HepG2 (cell line): ENCODE data around the gene CPNE1. TPM values are rescaled to one million over a fixed set of nuclear protein-coding genes. Genes with fewer than 3 reads are reported as not detected.

ENCODE experiments used
- ATAC-seq: fragments of 200-7000 bp; cut with Tn5 transposase; 3 replicates; pipeline ENCODE4 v1.9.1; 2020; ENCODE audit warnings: mild to moderate bottlenecking, moderate library complexity
- BruUV-seq: library from RNA; stranded (reverse); fragments of 400-500 nt; replicated peaks from 2 replicates; lab custom pipeline; 2021; lab: Mats Ljungman, UMichigan
- CTCF ChIA-PET: fragments of 300-600 bp; formaldehyde crosslinking; extraction: SDS; loops from one replicate; lab custom pipeline; 2021; ENCODE audit warnings: low total read pairs, inconsistent platforms, low intra/inter-chr PET ratio; lab: Yijun Ruan, JAX
- POLR2A ChIA-PET: fragments of 350-600 bp; sonication (Branson Sonifier 250); formaldehyde crosslinking; loops from one replicate; lab custom pipeline; 2020; ENCODE audit warnings: antibody characterized with exemption, inconsistent platforms; lab: Yijun Ruan, JAX
- DNase-seq: peaks from one replicate; pipeline ENCODE4 v3.0.0-alpha.2; 2015; ENCODE audit warnings: low spot score
- FAIRE-seq: peaks from 3 replicates; lab custom pipeline; 2011; peaks lifted over from hg19 to GRCh38; lab: Jason Lieb, UNC
- H2AFZ ChIP-seq: one replicate; pipeline ENCODE4 v1.6.1; 2011; ENCODE audit warnings: low read length, inconsistent platforms
- H3K27ac ChIP-seq: fragments of 300-600 bp; 3 replicates; pipeline ENCODE4 v1.8.0; 2011; ENCODE audit warnings: mixed run types, mild to moderate bottlenecking, mixed read lengths, low read length, inconsistent platforms; ENCODE audit not compliant: insufficient read depth; ENCODE audit errors: extremely low read length
- H3K27me3 ChIP-seq, 2 experiments: fragments of 200-600 bp in 1 of 2; 2 replicates in 1 of 2; 3 replicates in 1 of 2; pipeline versions ENCODE4 v1.6.0 to v1.8.0; 2011; ENCODE audit warnings: low read length in 2 of 2, mild to moderate bottlenecking in 2 of 2, moderate library complexity in 2 of 2, inconsistent platforms in 1 of 2; ENCODE audit not compliant: insufficient read depth in 2 of 2, control insufficient read depth in 1 of 2
- H3K36me3 ChIP-seq, 2 experiments: fragments of 200-600 bp in 1 of 2; replicated peaks in 1 of 2; 2 replicates in 1 of 2; 3 replicates in 1 of 2; pipeline versions ENCODE4 v1.5.1 to v1.8.0; 2011; ENCODE audit warnings: low read length in 2 of 2, inconsistent platforms in 1 of 2; ENCODE audit not compliant: insufficient read depth in 2 of 2, control insufficient read depth in 1 of 2
- H3K4me1 ChIP-seq: 2 replicates; pipeline ENCODE4 v1.5.1; 2012; ENCODE audit warnings: low read length, inconsistent platforms; ENCODE audit not compliant: insufficient read depth
- H3K4me2 ChIP-seq: 2 replicates; pipeline ENCODE4 v1.6.0; 2011; ENCODE audit warnings: low read depth, low read length, inconsistent platforms
- H3K4me3 ChIP-seq, 3 experiments: fragments of 200-600 bp in 1 of 3; sonication (generic), shearing (Covaris generic) in 1 of 3; replicated peaks in 1 of 3; 2 replicates each; pipeline ENCODE4 v1.5.1; 2011 to 2016; ENCODE audit warnings: low read length in 3 of 3, inconsistent platforms in 2 of 3, low read depth in 2 of 3, mild to moderate bottlenecking in 2 of 3, control low read depth in 1 of 3, mixed read lengths in 1 of 3; ENCODE audit not compliant: insufficient read depth in 1 of 3
- H3K79me2 ChIP-seq: one replicate; pipeline ENCODE4 v1.6.1; 2011; ENCODE audit warnings: low read length, inconsistent platforms; ENCODE audit not compliant: insufficient read depth
- H3K9ac ChIP-seq: 2 replicates; pipeline ENCODE4 v1.6.0; 2011; ENCODE audit warnings: mild to moderate bottlenecking, low read depth, low read length, inconsistent platforms; ENCODE audit not compliant: insufficient read depth
- H3K9me3 ChIP-seq: 2 replicates; pipeline ENCODE4 v1.5.1; 2012; ENCODE audit warnings: mild to moderate bottlenecking, low read length
- H4K20me1 ChIP-seq: 2 replicates; pipeline ENCODE4 v1.6.0; 2011; ENCODE audit warnings: inconsistent platforms, mild to moderate bottlenecking, low read length, moderate library complexity; ENCODE audit not compliant: insufficient read depth
- HOXA9 ChIP-seq: sonication (generic); formaldehyde crosslinking; IDR thresholded peaks from 2 replicates; pipeline ENCODE4 v1.8.1; 2022; ENCODE audit warnings: missing genetic modification reagents, mild to moderate bottlenecking, moderate library complexity, borderline replicate concordance
- KDM5B ChIP-seq: sonication (generic); formaldehyde crosslinking; IDR thresholded peaks from 2 replicates; pipeline ENCODE4 v1.4.0; 2020; ENCODE audit warnings: missing genetic modification reagents, mild to moderate bottlenecking, borderline replicate concordance
- KDM6A ChIP-seq: IDR thresholded peaks from 2 replicates; pipeline ENCODE4 v1.6.1; 2016; ENCODE audit warnings: low read depth
- MTA1 ChIP-seq: sonication (generic); formaldehyde crosslinking; IDR thresholded peaks from 2 replicates; pipeline ENCODE4 v1.4.0; 2020; ENCODE audit warnings: missing genetic modification reagents, mild to moderate bottlenecking, borderline replicate concordance
- NR2F6 ChIP-seq, 2 experiments: IDR thresholded peaks; 2 replicates each; pipeline ENCODE4 v1.6.1; 2016; ENCODE audit warnings: antibody characterized with exemption in 1 of 2, mild to moderate bottlenecking in 1 of 2
- NR3C1 ChIP-seq: sonication (generic); formaldehyde crosslinking; IDR thresholded peaks from 2 replicates; pipeline ENCODE4 v1.4.0; 2020; ENCODE audit warnings: missing genetic modification reagents
- ONECUT2 ChIP-seq: sonication (generic); formaldehyde crosslinking; IDR thresholded peaks from 2 replicates; pipeline ENCODE4 v1.4.0; 2020; ENCODE audit warnings: missing genetic modification reagents
- PHF8 ChIP-seq: sonication (generic); formaldehyde crosslinking; IDR thresholded peaks from 2 replicates; pipeline ENCODE4 v1.5.0; 2020; ENCODE audit warnings: missing genetic modification reagents
- PITX1 ChIP-seq: sonication (generic); formaldehyde crosslinking; IDR thresholded peaks from 2 replicates; pipeline ENCODE4 v1.5.1; 2020; ENCODE audit warnings: mild to moderate bottlenecking, missing genetic modification reagents
- POLR2AphosphoS5 ChIP-seq: IDR thresholded peaks from 2 replicates; pipeline ENCODE4 v1.6.1; 2012; ENCODE audit warnings: low read depth, low read length
- RBM22 ChIP-seq: fragments of 200-400 bp; formaldehyde crosslinking; optimal IDR thresholded peaks from 2 replicates; pipeline ENCODE3; 2017; ENCODE audit warnings: mild to moderate bottlenecking, low read length, moderate library complexity
- SMAD9 ChIP-seq: sonication (generic); formaldehyde crosslinking; IDR thresholded peaks from 2 replicates; pipeline ENCODE4 v1.5.1; 2020; ENCODE audit warnings: mild to moderate bottlenecking, missing genetic modification reagents
- ZNF446 ChIP-seq: sonication (generic); formaldehyde crosslinking; IDR thresholded peaks from 2 replicates; pipeline ENCODE4 v1.5.0; 2020; ENCODE audit warnings: mild to moderate bottlenecking, missing genetic modification reagents
- ZNF543 ChIP-seq: sonication (generic); formaldehyde crosslinking; IDR thresholded peaks from 2 replicates; pipeline ENCODE4 v1.4.0; 2020; ENCODE audit warnings: mild to moderate bottlenecking, missing genetic modification reagents
- ZNF598 ChIP-seq: sonication (generic); formaldehyde crosslinking; IDR thresholded peaks from 2 replicates; pipeline ENCODE4 v1.5.1; 2020; ENCODE audit warnings: mild to moderate bottlenecking, missing genetic modification reagents, borderline replicate concordance
- ZNF674 ChIP-seq: sonication (generic); formaldehyde crosslinking; IDR thresholded peaks from 2 replicates; pipeline ENCODE4 v1.5.0; 2020; ENCODE audit warnings: low read depth, mild to moderate bottlenecking, missing genetic modification reagents
- WGBS: methylation state at CpG from one replicate; pipeline ENCODE4 v1.1.6; 2017; ENCODE audit warnings: low lambda C conversion rate; 5-methylcytosine and 5-hydroxymethylcytosine counted together
- in situ Hi-C: cut with HindIII; loops from 2 replicates; pipeline ENCODE4 v1.10.0; 2017; ENCODE audit warnings: low pct_unique_long_range_greater_than_20kb; ENCODE audit not compliant: extremely low pct_ligation_motif_present
- intact Hi-C: fragments of 100-400 bp; cut with micrococcal nuclease; formaldehyde crosslinking; loops from one replicate; pipeline ENCODE4 v1.10.0; 2022; ENCODE audit not compliant: unreplicated experiment
- polyA plus RNA-seq, 8 experiments: library from polyadenylated mRNA; depleted of rRNA in 3 of 8; stranded (reverse) in 7 of 8; unstranded in 1 of 8; fragments of >200 nt; fragmentation: Illumina TruSeq in 4 of 8; extraction: Trizol in 4 of 8; gene quantifications; 2 replicates each; pipeline versions ENCODE4 v1.2.1 to v1.2.3, GENCODE V29; 2011 to 2016; ENCODE audit warnings: low read depth in 4 of 8, missing spikeins in 1 of 8, mixed read lengths in 1 of 8; ENCODE audit not compliant: insufficient read depth in 1 of 8
- total RNA-seq, 5 experiments: library from RNA; depleted of rRNA; stranded (reverse); fragments of >200 nt; fragmentation: Illumina TruSeq; extraction: Trizol; gene quantifications; 2 replicates each; pipeline ENCODE4 v1.2.3, GENCODE V29; 2016; ENCODE audit warnings: low read depth in 1 of 5
- TF ChIP-seq, protein P1 (sequence below): sonication (generic); formaldehyde crosslinking; IDR thresholded peaks from 2 replicates; pipeline ENCODE4 v1.8.0; 2022; ENCODE audit warnings: missing genetic modification reagents, mild to moderate bottlenecking, borderline replicate concordance
- TF ChIP-seq, protein P2 (sequence below): sonication (generic); formaldehyde crosslinking; IDR thresholded peaks from 2 replicates; pipeline ENCODE4 v1.5.1; 2020; ENCODE audit warnings: missing genetic modification reagents, mild to moderate bottlenecking, borderline replicate concordance
- TF ChIP-seq, protein P3 (sequence below): sonication (generic); formaldehyde crosslinking; IDR thresholded peaks from 2 replicates; pipeline ENCODE4 v1.5.0; 2020; ENCODE audit warnings: missing genetic modification reagents, mild to moderate bottlenecking, borderline replicate concordance

The CPNE1 gene
- total and polyA plus RNA-seq, 2 of the 13 experiments (the other 11 are each of a cell fraction or from before 2014, with no cell fraction given): 408 to 431 TPM

DNA sequence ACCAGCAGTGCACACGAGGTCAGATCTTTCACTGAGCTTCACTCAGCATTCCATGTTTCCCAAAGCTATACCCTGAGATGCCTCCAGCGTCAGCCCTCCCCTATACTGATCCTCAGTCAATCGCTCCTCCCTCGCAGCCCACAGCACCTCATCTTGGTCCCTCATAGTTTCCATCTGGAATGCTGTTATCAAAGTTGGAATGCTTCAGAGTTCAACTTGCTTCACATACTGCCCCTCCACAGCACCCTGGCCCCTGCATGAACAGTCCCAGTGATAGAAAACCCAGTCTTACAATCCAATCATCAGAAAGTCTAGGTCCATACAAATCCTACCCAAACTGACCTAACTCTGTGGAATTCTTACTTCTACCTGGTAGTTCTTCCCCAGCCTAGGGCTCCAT is 29.0 kb downstream of the CPNE1 start (continued):
- TF ChIP-seq KDM6A (CRISPR knock-in tag): no peak
- no peak for TF ChIP-seq NR3C1 (CRISPR knock-in tag)
- no peak for TF ChIP-seq ZNF543 (CRISPR knock-in tag)
- no peak for TF ChIP-seq NR2F6 (IDR thresholded peaks at IDR 0.05)
- no peak for TF ChIP-seq NR2F6 (CRISPR knock-in tag; IDR thresholded peaks at IDR 0.05)
- TF ChIP-seq, protein P1, sequence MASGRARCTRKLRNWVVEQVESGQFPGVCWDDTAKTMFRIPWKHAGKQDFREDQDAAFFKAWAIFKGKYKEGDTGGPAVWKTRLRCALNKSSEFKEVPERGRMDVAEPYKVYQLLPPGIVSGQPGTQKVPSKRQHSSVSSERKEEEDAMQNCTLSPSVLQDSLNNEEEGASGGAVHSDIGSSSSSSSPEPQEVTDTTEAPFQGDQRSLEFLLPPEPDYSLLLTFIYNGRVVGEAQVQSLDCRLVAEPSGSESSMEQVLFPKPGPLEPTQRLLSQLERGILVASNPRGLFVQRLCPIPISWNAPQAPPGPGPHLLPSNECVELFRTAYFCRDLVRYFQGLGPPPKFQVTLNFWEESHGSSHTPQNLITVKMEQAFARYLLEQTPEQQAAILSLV (CRISPR knock-in tag): no peak
- TF ChIP-seq, protein P2, sequence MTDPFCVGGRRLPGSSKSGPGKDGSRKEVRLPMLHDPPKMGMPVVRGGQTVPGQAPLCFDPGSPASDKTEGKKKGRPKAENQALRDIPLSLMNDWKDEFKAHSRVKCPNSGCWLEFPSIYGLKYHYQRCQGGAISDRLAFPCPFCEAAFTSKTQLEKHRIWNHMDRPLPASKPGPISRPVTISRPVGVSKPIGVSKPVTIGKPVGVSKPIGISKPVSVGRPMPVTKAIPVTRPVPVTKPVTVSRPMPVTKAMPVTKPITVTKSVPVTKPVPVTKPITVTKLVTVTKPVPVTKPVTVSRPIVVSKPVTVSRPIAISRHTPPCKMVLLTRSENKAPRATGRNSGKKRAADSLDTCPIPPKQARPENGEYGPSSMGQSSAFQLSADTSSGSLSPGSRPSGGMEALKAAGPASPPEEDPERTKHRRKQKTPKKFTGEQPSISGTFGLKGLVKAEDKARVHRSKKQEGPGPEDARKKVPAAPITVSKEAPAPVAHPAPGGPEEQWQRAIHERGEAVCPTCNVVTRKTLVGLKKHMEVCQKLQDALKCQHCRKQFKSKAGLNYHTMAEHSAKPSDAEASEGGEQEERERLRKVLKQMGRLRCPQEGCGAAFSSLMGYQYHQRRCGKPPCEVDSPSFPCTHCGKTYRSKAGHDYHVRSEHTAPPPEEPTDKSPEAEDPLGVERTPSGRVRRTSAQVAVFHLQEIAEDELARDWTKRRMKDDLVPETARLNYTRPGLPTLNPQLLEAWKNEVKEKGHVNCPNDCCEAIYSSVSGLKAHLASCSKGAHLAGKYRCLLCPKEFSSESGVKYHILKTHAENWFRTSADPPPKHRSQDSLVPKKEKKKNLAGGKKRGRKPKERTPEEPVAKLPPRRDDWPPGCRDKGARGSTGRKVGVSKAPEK (CRISPR knock-in tag): no peak
- no peak for TF ChIP-seq ZNF674 (CRISPR knock-in tag)
- no peak for TF ChIP-seq ZNF598 (CRISPR knock-in tag)

DNA sequence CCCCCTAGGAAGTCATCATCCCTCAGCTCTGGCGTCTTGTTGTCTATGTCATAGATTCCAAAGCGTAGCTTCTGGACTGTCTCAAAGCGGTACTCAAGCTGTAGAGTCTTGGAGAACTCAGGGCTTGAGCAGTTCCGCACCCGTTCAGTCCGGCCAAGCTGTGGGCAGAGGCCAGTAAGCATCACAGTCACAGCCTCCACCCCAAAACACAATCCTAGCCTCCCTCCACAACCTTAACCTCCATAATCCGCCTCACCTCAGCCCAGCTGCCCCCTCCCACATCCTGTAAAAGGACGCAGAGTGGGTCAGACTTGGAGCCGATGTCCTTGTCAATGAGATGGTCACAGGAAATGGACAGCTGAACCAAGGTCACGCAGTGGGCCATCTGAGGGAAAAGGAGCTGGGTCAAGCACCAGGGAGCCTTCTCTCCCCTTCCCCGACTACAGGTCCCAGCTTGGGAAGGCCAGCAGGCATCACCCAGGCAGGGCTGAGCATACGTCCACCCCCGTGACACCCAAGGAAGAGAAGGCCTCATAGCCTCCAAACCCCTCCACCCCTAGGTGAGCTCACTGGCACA is 32.1 kb downstream of the CPNE1 start:
- Histone ChIP-seq H3K79me2 (peaks cover 52% of the 10 kb centered on the region), H4K20me1 (peaks cover 42% of the 10 kb centered on the region), H3K27me3 (no peaks in the 10 kb centered on the region), H2AFZ (no peak overlapping the region), H3K9ac (no peak overlapping the region), H3K4me1 (peaks cover 26% of the 10 kb centered on the region), H3K9me3 (no peaks in the 10 kb centered on the region), H3K4me2 (no peak overlapping the region), H3K36me3 (peaks cover 38 to 48% of the 10 kb centered on the region in 2 experiments), H3K4me3 (no peak overlapping the region), H3K27ac (no peak overlapping the region)
- ATAC-seq: no peak
- intact Hi-C loops: no loop called here
- BruUV-seq: no TSS peak
- POLR2A ChIA-PET: interaction anchor here (3.9 kb wide), 1 partner anchor 14 kb away, joined by 24 read pairs; no protein-coding TSS in a partner anchor
- FAIRE-seq: no peak
- DNase-seq: no peak
- CTCF ChIA-PET: no interaction called here
- in situ Hi-C loops: no loop called here
- WGBS: 98% methylated on average over 13 of the region's 13 CpGs
- TF ChIP-seq ZNF446 (CRISPR knock-in tag) (no peak), POLR2AphosphoS5 (peak; percentile 22; the same call in 1 of the 2 replicates), PHF8 (0 out of 2 replicates have a peak, but pooled peaks have one; percentile 23), ONECUT2 (no peak), HOXA9 (CRISPR knock-in tag) (no peak), MTA1 (CRISPR knock-in tag) (peak; percentile 50; the same call in 1 of the 2 replicates), RBM22 (peak; percentile 72), SMAD9 (CRISPR knock-in tag) (no peak), KDM5B (CRISPR knock-in tag) (0 out of 2 replicates have a peak, but pooled peaks have one; percentile 43), PITX1 (peak; percentile 38; the same call in 1 of the 2 replicates)
- TF ChIP-seq, protein P3, sequence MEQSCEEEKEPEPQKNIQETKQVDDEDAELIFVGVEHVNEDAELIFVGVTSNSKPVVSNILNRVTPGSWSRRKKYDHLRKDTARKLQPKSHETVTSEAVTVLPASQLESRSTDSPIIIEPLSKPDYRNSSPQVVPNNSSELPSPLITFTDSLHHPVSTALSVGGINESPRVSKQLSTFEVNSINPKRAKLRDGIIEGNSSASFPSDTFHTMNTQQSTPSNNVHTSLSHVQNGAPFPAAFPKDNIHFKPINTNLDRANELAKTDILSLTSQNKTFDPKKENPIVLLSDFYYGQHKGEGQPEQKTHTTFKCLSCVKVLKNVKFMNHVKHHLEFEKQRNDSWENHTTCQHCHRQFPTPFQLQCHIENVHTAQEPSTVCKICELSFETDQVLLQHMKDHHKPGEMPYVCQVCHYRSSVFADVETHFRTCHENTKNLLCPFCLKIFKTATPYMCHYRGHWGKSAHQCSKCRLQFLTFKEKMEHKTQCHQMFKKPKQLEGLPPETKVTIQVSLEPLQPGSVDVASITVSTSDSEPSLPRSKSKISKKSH: 0 out of 2 replicates have a peak, but pooled peaks have one; percentile 22
